ENCODE results near the gene MRTFA. TPM values are rescaled to one million over a fixed set of nuclear protein-coding genes. Genes with fewer than 3 reads are reported as not detected.

Gene MRTFA
- total and polyA plus RNA-seq, 2 of the 13 experiments (the other 11 are each of a cell fraction or from before 2014, with no cell fraction given), result 2.4 to 8.2 TPM

- DNase-seq (ENCODE audit: low spot score) (peak; percentile 19), ATAC-seq (no peak), FAIRE-seq (no peak)
- in situ Hi-C loops (cut with HindIII; ENCODE audit: extremely low pct_ligation_motif_present, low pct_unique_long_range_greater_than_20kb) (loop anchor here (5.0 kb wide), 1 partner anchor 123 kb away; no protein-coding TSS in a partner anchor), intact Hi-C loops (cut with micrococcal nuclease; ENCODE audit: unreplicated experiment) (loop anchor here (1.0 to 10.0 kb wide), 2 partner anchors 60 to 122 kb away; no protein-coding TSS in a partner anchor)
- Histone ChIP-seq H3K4me3 (replicated peaks in 1 of 3; ENCODE audit: insufficient read depth in 1 of 3, low read depth in 2 of 3, low read length in 3 of 3) (no peak overlapping the region), H3K27me3 (ENCODE audit: control insufficient read depth in 1 of 2, insufficient read depth in 2 of 2, low read length in 2 of 2) (no peaks in the 10 kb centered on the region), H3K9me3 (ENCODE audit: low read length) (no peaks in the 10 kb centered on the region), H2AFZ (ENCODE audit: low read length) (no peak overlapping the region), H3K4me1 (ENCODE audit: insufficient read depth, low read length) (peaks cover 41% of the 10 kb centered on the region), H3K79me2 (ENCODE audit: insufficient read depth, low read length) (no peaks in the 10 kb centered on the region), H4K20me1 (ENCODE audit: insufficient read depth, low read length) (no peaks in the 10 kb centered on the region), H3K4me2 (ENCODE audit: low read depth, low read length) (no peak overlapping the region), H3K9ac (ENCODE audit: insufficient read depth, low read depth, low read length) (no peak overlapping the region), H3K36me3 (replicated peaks in 1 of 2; ENCODE audit: control insufficient read depth in 1 of 2, insufficient read depth in 2 of 2, low read length in 2 of 2) (peaks cover 0 to 3% of the 10 kb centered on the region in 2 experiments; a peak in 2 of 5 replicates), H3K27ac (ENCODE audit: extremely low read length, insufficient read depth, low read length) (no peak overlapping the region)
- ChIA-PET POLR2A (interaction anchor here (1.9 kb wide), 1 partner anchor 120 kb away, joined by 6 read pairs; no protein-coding TSS in a partner anchor), CTCF (ENCODE audit: low intra/inter-chr PET ratio, low total read pairs) (interaction anchor here (0.8 to 2.4 kb wide), 3 partner anchors 121 to 123 kb away, joined by 4 to 29 read pairs (median 7); no protein-coding TSS in a partner anchor)
- no TSS peak for BruUV-seq (replicated peaks)
- WGBS (ENCODE audit: low lambda C conversion rate), result 89% methylated on average over 9 of the region's 9 CpGs
- TF ChIP-seq CTCF (CRISPR knock-in tag; IDR thresholded peaks at IDR 0.05) (peak; percentile 50), CBFB (CRISPR knock-in tag; IDR thresholded peaks at IDR 0.05) (no peak), CEBPB (IDR thresholded peaks at IDR 0.05; ENCODE audit: borderline replicate concordance, low read depth, low read length) (peak; percentile 49; the same call in 1 of the 2 replicates), HBP1 (CRISPR knock-in tag; IDR thresholded peaks at IDR 0.05; ENCODE audit: low read depth) (no peak), HNF1B (CRISPR knock-in tag; IDR thresholded peaks at IDR 0.05) (no peak), KLF9 (CRISPR knock-in tag; IDR thresholded peaks at IDR 0.05; ENCODE audit: low read depth) (no peak), ZNF770 (CRISPR knock-in tag; IDR thresholded peaks at IDR 0.05) (peak; percentile 70; the same call in 1 of the 2 replicates), MTF2 (CRISPR knock-in tag; IDR thresholded peaks at IDR 0.05; ENCODE audit: borderline replicate concordance) (no peak), PRPF4 (IDR thresholded peaks at IDR 0.05; ENCODE audit: low read depth, low read length, poor library complexity, severe bottlenecking) (no peak), CSRNP1 (CRISPR knock-in tag; IDR thresholded peaks at IDR 0.05) (no peak), PHF20 (CRISPR knock-in tag; IDR thresholded peaks at IDR 0.05) (no peak)
These were observed 111.9 kb downstream of the MRTFA start for GRCh38 chr22:40524392-40525249.

Measured in HepG2 (cell line).